Measurements from ENCODE around the gene YWHAH. TPM values are rescaled to one million over a fixed set of nuclear protein-coding genes. Genes with fewer than 3 reads are reported as not detected.

YWHAH gene
- 93.0 and 126 TPM in 2 replicates for total RNA-seq (2014; rRNA removed; shearing (Covaris generic))

- in situ Hi-C loops (cut with HindIII; ENCODE audit: low sequenced_read_pairs), result no loop called here
- peak; percentile 95 for DNase-seq (ENCODE audit: low spot score)
Measured at GRCh38 chr22:31943978-31944699, at the start of gene YWHAH. Gene YWHAH, plus strand, starts transcription at chr22:31944535. Its CDS starts 199 bp downstream, at chr22:31944734.

- no peak for DNase-seq (ENCODE audit: low spot score)
- in situ Hi-C loops (cut with HindIII; ENCODE audit: low sequenced_read_pairs), result no loop called here
Measured at GRCh38 chr22:31895411-31896123, 48.8 kb upstream of the YWHAH start.

- in situ Hi-C loops (cut with HindIII; ENCODE audit: low sequenced_read_pairs), result no loop called here
- no peak for DNase-seq (ENCODE audit: low spot score)
Measured at GRCh38 chr22:31896472-31896871, 47.9 kb upstream of the YWHAH start.

- in situ Hi-C loops (cut with HindIII; ENCODE audit: low sequenced_read_pairs), result no loop called here
Measured at GRCh38 chr22:31897842-31898805, 46.2 kb upstream of the YWHAH start.

GRCh38 chr22:31898926-31899325, 45.4 kb upstream of the YWHAH start:
- DNase-seq (ENCODE audit: low spot score), result no peak
- in situ Hi-C loops (cut with HindIII; ENCODE audit: low sequenced_read_pairs), result no loop called here

More at GRCh38 chr22:31897842-31898805, 46.2 kb upstream of the YWHAH start:
- DNase-seq (ENCODE audit: low spot score), result no peak

GRCh38 chr22:31899669-31900068, 44.7 kb upstream of the YWHAH start:
- in situ Hi-C loops (cut with HindIII; ENCODE audit: low sequenced_read_pairs), result no loop called here

GRCh38 chr22:31901388-31902137, 42.8 kb upstream of the YWHAH start:
- in situ Hi-C loops (cut with HindIII; ENCODE audit: low sequenced_read_pairs), result no loop called here

More at GRCh38 chr22:31899669-31900068, 44.7 kb upstream of the YWHAH start:
- DNase-seq (ENCODE audit: low spot score), result no peak

GRCh38 chr22:31904651-31905050, 39.7 kb upstream of the YWHAH start:
- in situ Hi-C loops (cut with HindIII; ENCODE audit: low sequenced_read_pairs), result no loop called here
- no peak for DNase-seq (ENCODE audit: low spot score)

More at GRCh38 chr22:31901388-31902137, 42.8 kb upstream of the YWHAH start:
- DNase-seq (ENCODE audit: low spot score), result no peak

GRCh38 chr22:31905356-31905755, 39.0 kb upstream of the YWHAH start:
- in situ Hi-C loops (cut with HindIII; ENCODE audit: low sequenced_read_pairs), result no loop called here
- DNase-seq (ENCODE audit: low spot score), result no peak

GRCh38 chr22:31906086-31906485, 38.2 kb upstream of the YWHAH start:
- DNase-seq (ENCODE audit: low spot score), result no peak
- in situ Hi-C loops (cut with HindIII; ENCODE audit: low sequenced_read_pairs), result no loop called here

GRCh38 chr22:31906569-31906968, 37.8 kb upstream of the YWHAH start:
- in situ Hi-C loops (cut with HindIII; ENCODE audit: low sequenced_read_pairs), result no loop called here

GRCh38 chr22:31909977-31910376, 34.4 kb upstream of the YWHAH start:
- in situ Hi-C loops (cut with HindIII; ENCODE audit: low sequenced_read_pairs), result no loop called here
- DNase-seq (ENCODE audit: low spot score), result no peak

More at GRCh38 chr22:31906569-31906968, 37.8 kb upstream of the YWHAH start:
- DNase-seq (ENCODE audit: low spot score), result no peak

GRCh38 chr22:31911565-31912406, 32.5 kb upstream of the YWHAH start:
- DNase-seq (ENCODE audit: low spot score), result no peak
- in situ Hi-C loops (cut with HindIII; ENCODE audit: low sequenced_read_pairs), result no loop called here

- no peak for DNase-seq (ENCODE audit: low spot score)
- in situ Hi-C loops (cut with HindIII; ENCODE audit: low sequenced_read_pairs), result no loop called here
Measured at GRCh38 chr22:31912407-31912743, 32.0 kb upstream of the YWHAH start.

- in situ Hi-C loops (cut with HindIII; ENCODE audit: low sequenced_read_pairs), result no loop called here
- no peak for DNase-seq (ENCODE audit: low spot score)
Measured at GRCh38 chr22:31915586-31915985, 28.7 kb upstream of the YWHAH start.

GRCh38 chr22:31917227-31917921, 27.0 kb upstream of the YWHAH start:
- DNase-seq (ENCODE audit: low spot score), result no peak
- in situ Hi-C loops (cut with HindIII; ENCODE audit: low sequenced_read_pairs), result no loop called here

GRCh38 chr22:31919730-31920129, 24.6 kb upstream of the YWHAH start:
- in situ Hi-C loops (cut with HindIII; ENCODE audit: low sequenced_read_pairs), result no loop called here
- DNase-seq (ENCODE audit: low spot score), result no peak
